Epithelial cell of esophagus (primary cell): ENCODE results near the gene CDH4.

Experiments used
- DNase-seq: peaks from one replicate; pipeline ENCODE4 v3.0.0; 2010; ENCODE audit warnings: low read depth
- H3K4me3 ChIP-seq: 2 replicates; pipeline ENCODE4 v1.5.1; 2011; ENCODE audit warnings: mild to moderate bottlenecking, low read length, control low read depth
- CTCF ChIP-seq: IDR thresholded peaks from 2 replicates; pipeline ENCODE4 v1.5.1; 2011; ENCODE audit warnings: low read depth, mild to moderate bottlenecking, low read length, control low read depth, inconsistent platforms; ENCODE audit not compliant: insufficient read depth; ENCODE audit errors: missing control alignments

CDH4 gene

GRCh38 chr20:61679473-61679872, 427.4 kb downstream of the CDH4 start:
- DNase-seq = no peak
- no peak for TF ChIP-seq CTCF
- H3K4me3 ChIP-seq = no peak overlapping the region

- DNase-seq = no peak
- TF ChIP-seq CTCF = no peak
Measured at GRCh38 chr20:61680096-61680495, 428.0 kb downstream of the CDH4 start.

GRCh38 chr20:61682114-61682995, 430.3 kb downstream of the CDH4 start:
- peak; percentile 26 for DNase-seq
- H3K4me3 ChIP-seq = no peak overlapping the region
- no peak for TF ChIP-seq CTCF

More at GRCh38 chr20:61680096-61680495, 428.0 kb downstream of the CDH4 start:
- H3K4me3 ChIP-seq = no peak overlapping the region

- DNase-seq = no peak
- no peak overlapping the region for H3K4me3 ChIP-seq
- TF ChIP-seq CTCF = no peak
Measured at GRCh38 chr20:61682996-61683681, 431.1 kb downstream of the CDH4 start.

GRCh38 chr20:61683721-61684120, 431.7 kb downstream of the CDH4 start:
- H3K4me3 ChIP-seq = no peak overlapping the region
- no peak for TF ChIP-seq CTCF

GRCh38 chr20:61684136-61684535, 432.1 kb downstream of the CDH4 start:
- no peak overlapping the region for H3K4me3 ChIP-seq
- TF ChIP-seq CTCF = no peak
- no peak for DNase-seq

More at GRCh38 chr20:61683721-61684120, 431.7 kb downstream of the CDH4 start:
- DNase-seq = peak; percentile 68
